Uterus (tissue), 4 donors: ENCODE data around the gene AGPAT2. TPM values are rescaled to one million over a fixed set of nuclear protein-coding genes. Genes with fewer than 3 reads are reported as not detected.
A peak's percentile ranks its signal among the peaks of the same experiment; 100 is the strongest.

Experiments used
- DNase-seq, 2 donors: peaks; one replicate each; pipeline ENCODE4 v3.0.0-alpha.2; 2019 to 2020
- H3K27ac ChIP-seq, 2 donors: fragments of 200-600 bp; sonication (generic); 1 replicate in 1 of 2; 2 replicates in 1 of 2; pipeline ENCODE4 v1.5.1; 2016 to 2018
- H3K27me3 ChIP-seq, 2 donors: fragments of 200-600 bp; sonication (generic); one replicate each; pipeline ENCODE4 v1.5.1; 2018 to 2019; ENCODE audit warnings: control low read depth in 1 of 2
- H3K36me3 ChIP-seq, 2 donors: fragments of 200-600 bp; sonication (generic); one replicate each; pipeline ENCODE4 v1.5.1; 2019; ENCODE audit warnings: control low read depth in 1 of 2
- H3K4me1 ChIP-seq, 2 donors: fragments of 200-600 bp; sonication (generic); one replicate each; pipeline ENCODE4 v1.5.1; 2018 to 2019; ENCODE audit warnings: control low read depth in 1 of 2
- H3K4me3 ChIP-seq, 2 donors: fragments of 200-600 bp; sonication (generic); 1 replicate in 1 of 2; 2 replicates in 1 of 2; pipeline ENCODE4 v1.5.1; 2018 to 2019; ENCODE audit warnings: mild to moderate bottlenecking in 1 of 2
- H3K9me3 ChIP-seq, 2 donors: fragments of 200-600 bp; sonication (generic); one replicate each; pipeline ENCODE4 v1.5.1; 2019; ENCODE audit warnings: control low read depth in 1 of 2
- CTCF ChIP-seq, 4 experiments: fragments of 200-600 bp in 2 of 4; fragments of 450-650 bp in 2 of 4; sonication (generic) in 2 of 4; IDR thresholded peaks; one replicate each; pipeline ENCODE4 v1.5.1; 2016 to 2019; ENCODE audit warnings: antibody characterized with exemption in 4 of 4, mild to moderate bottlenecking in 2 of 4, moderate library complexity in 1 of 4
- POLR2A ChIP-seq, 2 donors: fragments of 450-650 bp; IDR thresholded peaks; one replicate each; pipeline ENCODE4 v1.6.1; 2016; ENCODE audit warnings: antibody characterized with exemption in 2 of 2, mild to moderate bottlenecking in 1 of 2, moderate library complexity in 1 of 2
- intact Hi-C: fragments of 100-400 bp; cut with DNase I; formaldehyde crosslinking; loops from one replicate; pipeline ENCODE4 v1.15.1; 2023; ENCODE audit warnings: low total_unique reads
- total RNA-seq, 4 donors: library from RNA; depleted of rRNA in 3 of 4; stranded (reverse); fragments of >200 nt in 3 of 4; gene quantifications; one replicate each; pipeline versions ENCODE4 v1.1.0 to v1.2.4, GENCODE V29; 2014 to 2023
- donor health status: DM: yes; HTN: yes; CAD: no.

AGPAT2 gene
- total RNA-seq, 4 donors from 2014 or later = 22.7 to 45.1 (median 38.6) TPM

DNA sequence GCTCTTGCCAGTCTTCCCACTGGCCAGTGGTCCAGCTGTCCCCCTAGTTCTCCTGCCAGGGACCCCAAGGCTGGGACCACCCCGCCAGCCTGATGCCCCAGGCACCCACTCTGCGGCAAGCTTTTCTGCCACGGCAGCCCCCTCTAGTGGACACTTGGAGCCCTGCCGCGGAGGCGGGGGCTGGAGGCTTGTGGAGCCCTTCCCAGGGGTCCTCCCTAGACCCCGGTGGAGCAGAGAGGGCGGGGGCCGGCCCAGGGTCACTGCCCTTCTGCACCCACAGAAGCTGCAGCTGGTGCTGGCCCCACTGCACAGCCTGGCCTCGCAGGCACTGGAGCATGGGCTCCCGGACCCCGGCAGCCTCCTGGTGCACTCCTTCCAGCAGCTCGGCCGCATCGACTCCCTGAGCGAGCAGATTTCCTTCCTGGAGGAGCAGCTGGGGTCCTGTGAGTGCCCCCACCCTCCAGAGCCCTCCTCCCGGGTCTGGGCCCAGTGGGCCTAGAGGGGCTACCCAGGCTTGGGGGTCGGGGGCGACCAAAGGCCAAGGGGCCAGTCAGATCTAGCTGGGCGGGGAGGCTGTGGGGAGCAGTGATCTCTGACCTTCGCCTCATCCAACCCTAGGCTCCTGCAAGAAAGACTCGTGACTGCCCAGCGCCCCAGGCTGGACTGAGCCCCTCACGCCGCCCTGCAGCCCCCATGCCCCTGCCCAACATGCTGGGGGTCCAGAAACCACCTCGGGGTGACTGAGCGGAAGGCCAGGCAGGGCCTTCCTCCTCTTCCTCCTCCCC is 15.4 kb downstream of the AGPAT2 start:
- no peak overlapping the region for H3K4me3 ChIP-seq
- H3K36me3 ChIP-seq = no peaks in the 10 kb centered on the region
- DNase-seq = no peak
- TF ChIP-seq POLR2A (IDR thresholded peaks at IDR 0.05) (peak in 1 of 2 donors; percentile 12), CTCF (IDR thresholded peaks at IDR 0.05) (peak; percentile 52 to 79 (median 62))
- peaks cover 0 to 9% of the 10 kb centered on the region in 2 donors for H3K4me1 ChIP-seq
- H3K9me3 ChIP-seq = no peaks in the 10 kb centered on the region
- intact Hi-C loops = no loop called here
- peaks cover 0 to 9% of the 10 kb centered on the region in 2 donors for H3K27me3 ChIP-seq
- H3K27ac ChIP-seq = no peak overlapping the region

DNA sequence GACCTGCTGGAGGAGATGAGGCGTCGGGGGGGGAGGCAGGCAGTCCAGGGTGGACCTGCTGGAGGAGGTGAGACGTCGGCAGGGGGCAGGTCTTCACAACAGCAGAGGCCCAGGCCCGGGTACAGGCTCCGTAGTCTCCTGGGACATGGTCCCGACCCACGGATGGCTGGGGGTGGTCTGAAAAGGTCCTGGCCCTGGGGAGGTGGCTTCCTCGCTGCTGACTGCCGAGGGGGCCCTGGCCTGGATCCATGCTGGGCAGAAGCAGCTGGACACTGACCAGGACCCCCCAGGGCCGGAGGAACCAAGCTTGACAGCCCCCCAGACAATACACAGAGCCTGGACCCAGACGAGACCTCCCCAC is 16.0 kb downstream of the AGPAT2 start:
- no peak overlapping the region for H3K4me3 ChIP-seq
- TF ChIP-seq CTCF (IDR thresholded peaks at IDR 0.05) (no peak), POLR2A (IDR thresholded peaks at IDR 0.05) (no peak)
- peaks cover 0 to 15% of the 10 kb centered on the region in 2 donors for H3K27me3 ChIP-seq

DNA sequence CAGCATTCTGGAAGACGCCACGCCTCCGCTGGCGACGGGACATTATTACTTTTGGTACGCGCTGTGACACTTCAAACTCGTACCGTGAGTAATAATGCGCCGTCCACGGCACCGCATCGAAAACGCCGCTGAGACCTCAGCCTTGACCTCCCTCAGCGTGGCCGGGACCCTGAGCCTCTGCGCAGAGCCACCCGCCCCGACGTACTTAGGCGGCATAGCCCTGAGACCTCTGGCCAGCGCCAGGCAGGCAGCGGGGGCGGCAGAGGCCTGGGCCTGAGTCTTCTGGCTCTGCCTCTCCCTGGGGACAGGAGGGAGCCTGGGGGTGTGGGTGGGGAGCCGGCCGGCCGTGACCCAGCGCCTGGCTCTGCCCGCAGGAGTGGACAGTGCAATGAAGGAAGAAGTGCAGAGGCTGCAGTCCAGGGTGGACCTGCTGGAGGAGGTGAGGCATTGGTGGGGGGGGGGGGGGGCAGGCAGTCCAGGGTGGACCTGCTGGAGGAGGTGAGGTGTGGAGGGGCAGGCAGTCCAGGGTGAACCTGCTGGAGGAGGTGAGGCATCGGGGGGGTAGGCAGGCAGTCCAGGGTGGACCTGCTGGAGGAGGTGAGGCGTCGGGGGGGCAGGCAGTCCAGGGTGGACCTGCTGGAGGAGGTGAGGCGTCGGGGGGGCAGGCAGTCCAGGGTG is 16.5 kb downstream of the AGPAT2 start:
- intact Hi-C loops = no loop called here
- peak overlapping the region in 1 of 2 donors; percentile 27 for H3K27ac ChIP-seq
- peaks cover 0 to 14% of the 10 kb centered on the region in 2 donors for H3K4me1 ChIP-seq
- no peaks in the 10 kb centered on the region for H3K9me3 ChIP-seq
- no peak overlapping the region for H3K4me3 ChIP-seq
- H3K27me3 ChIP-seq = peaks cover 0 to 15% of the 10 kb centered on the region in 2 donors
- H3K36me3 ChIP-seq = no peaks in the 10 kb centered on the region
- TF ChIP-seq CTCF (IDR thresholded peaks at IDR 0.05) = no peak
- no peak for TF ChIP-seq POLR2A (IDR thresholded peaks at IDR 0.05)
- DNase-seq = no peak

More for the DNA sequence above, 16.0 kb downstream of the AGPAT2 start:
- intact Hi-C loops = no loop called here
- Histone ChIP-seq H3K9me3 (no peaks in the 10 kb centered on the region), H3K4me1 (peaks cover 0 to 12% of the 10 kb centered on the region in 2 donors), H3K36me3 (no peaks in the 10 kb centered on the region), H3K27ac (no peak overlapping the region)
- DNase-seq = no peak

DNA sequence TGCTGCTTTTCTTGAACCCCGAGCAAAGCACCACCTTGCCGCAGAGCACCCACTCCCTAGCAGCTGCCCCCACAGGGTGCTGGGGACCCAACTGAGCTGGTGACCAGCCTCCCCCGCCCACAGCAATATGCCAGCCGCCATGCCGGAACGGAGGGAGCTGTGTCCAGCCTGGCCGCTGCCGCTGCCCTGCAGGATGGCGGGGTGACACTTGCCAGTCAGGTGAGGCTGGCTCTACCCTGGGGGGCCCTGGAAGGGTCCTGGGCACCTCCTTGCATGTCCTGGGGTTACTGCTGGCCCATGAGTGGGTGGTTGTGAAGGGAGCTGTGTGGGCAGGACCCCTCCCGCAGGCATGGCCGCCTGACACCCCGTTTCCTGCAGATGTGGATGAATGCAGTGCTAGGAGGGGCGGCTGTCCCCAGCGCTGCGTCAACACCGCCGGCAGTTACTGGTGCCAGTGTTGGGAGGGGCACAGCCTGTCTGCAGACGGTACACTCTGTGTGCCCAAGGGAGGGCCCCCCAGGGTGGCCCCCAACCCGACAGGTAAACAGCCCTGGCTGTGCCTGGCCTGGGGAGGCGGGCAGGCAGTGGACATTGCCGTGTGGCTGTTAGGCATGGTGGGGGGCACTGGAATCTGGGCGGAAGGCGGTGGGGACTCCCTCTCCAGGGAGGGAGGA is 17.3 kb downstream of the AGPAT2 start:
- intact Hi-C loops = no loop called here

More for the DNA sequence above, 17.3 kb downstream of the AGPAT2 start:
- Histone ChIP-seq H3K27me3 (peaks cover 0 to 18% of the 10 kb centered on the region in 2 donors), H3K4me1 (peaks cover 0 to 18% of the 10 kb centered on the region in 2 donors), H3K4me3 (peak overlapping the region in 1 of 2 donors; percentile 24), H3K27ac (peak overlapping the region in 1 of 2 donors; percentile 49), H3K9me3 (no peaks in the 10 kb centered on the region), H3K36me3 (no peaks in the 10 kb centered on the region)
- no peak for TF ChIP-seq CTCF (IDR thresholded peaks at IDR 0.05)
- no peak for TF ChIP-seq POLR2A (IDR thresholded peaks at IDR 0.05)
- DNase-seq = no peak
